NCI-H345 (cell line): ENCODE results near the gene RBM20.
"Not testable (repeated sequence)": the region's sequence is repeated elsewhere in the genome, so short reads cannot be mapped to it uniquely, and the experiment has no call there.

ENCODE experiments used
- DNase-seq: peaks from one replicate; lab custom pipeline; 2025; lab: John Stamatoyannopoulos, UW

The RBM20 gene

DNA sequence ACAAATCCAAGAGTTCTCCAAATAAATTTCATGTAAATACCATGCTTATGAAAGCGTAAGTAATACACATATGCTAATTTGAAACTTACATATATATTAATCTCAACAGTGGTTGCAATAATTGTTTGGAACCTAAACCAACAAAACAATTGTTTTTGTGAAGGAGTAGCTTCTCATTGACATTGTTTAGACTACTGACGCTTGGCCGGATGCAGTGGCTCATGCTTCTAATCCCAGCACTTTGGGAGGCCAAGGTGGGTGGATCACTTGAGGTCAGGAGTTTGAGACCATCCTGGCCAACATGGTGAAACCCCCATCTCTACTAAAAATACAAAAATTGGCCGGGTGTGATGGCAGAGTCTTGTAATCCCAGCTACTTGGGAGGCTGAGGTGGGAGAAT lies 61.5 kb downstream of the RBM20 start:
- not testable (repeated sequence) for DNase-seq

- no peak for DNase-seq
Observed at GRCh38 chr10:110706690-110707098, 62.6 kb downstream of the RBM20 start.

GRCh38 chr10:110708776-110709443 lies 64.8 kb downstream of the RBM20 start:
- DNase-seq = no peak

DNA sequence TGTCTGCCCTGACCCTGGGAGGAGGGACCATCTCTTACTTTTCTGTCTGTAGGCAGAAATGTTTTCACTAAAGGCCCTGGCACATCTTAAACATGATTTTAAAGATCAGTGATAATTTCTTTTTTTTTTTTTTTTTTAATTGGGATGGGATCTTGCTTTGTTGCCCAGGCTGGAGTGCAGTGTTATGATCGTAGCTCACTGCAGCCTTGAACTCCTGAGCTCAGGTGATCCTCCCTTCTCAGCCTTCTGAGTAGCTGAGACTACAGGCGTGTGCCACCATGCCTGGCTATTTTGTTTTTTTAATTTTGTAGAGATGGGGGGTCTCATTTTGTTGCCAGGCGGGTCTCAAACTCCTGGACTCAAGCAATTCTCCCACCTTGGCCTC lies 65.3 kb downstream of the RBM20 start:
- no peak for DNase-seq

DNA sequence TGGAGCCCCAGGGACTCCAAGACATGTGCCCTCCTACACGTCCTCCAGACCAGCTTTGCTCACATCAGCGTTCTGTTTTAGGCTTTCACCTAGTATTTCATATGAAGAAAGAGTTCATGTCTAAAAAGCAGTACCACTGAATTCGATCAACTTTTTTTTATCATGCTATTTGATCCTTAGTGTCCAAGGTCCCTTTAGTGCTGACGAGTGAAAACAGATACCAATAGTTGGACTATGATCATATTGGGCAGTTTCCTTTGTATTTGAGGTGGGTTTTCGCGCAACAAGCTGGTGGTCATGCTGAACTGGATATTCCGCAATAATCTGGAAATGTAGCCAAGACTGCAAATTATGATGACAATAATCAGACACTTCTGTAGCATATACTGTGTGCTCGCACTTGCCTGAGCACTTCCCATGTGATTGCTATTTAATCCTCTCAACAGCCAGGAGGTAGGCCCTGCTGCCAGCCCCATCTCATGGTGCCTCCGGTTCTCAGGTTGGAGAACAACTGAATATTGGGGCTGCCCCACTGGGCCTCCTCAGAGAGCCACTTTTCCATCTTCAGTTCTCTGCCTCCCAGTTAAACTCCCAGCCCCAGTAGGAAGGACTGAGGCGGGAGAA lies 65.9 kb downstream of the RBM20 start:
- no peak for DNase-seq

GRCh38 chr10:110710621-110711020 lies 66.5 kb downstream of the RBM20 start:
- DNase-seq = no peak

- no peak for DNase-seq
Observed at GRCh38 chr10:110711382-110711781, 67.2 kb downstream of the RBM20 start.

DNA sequence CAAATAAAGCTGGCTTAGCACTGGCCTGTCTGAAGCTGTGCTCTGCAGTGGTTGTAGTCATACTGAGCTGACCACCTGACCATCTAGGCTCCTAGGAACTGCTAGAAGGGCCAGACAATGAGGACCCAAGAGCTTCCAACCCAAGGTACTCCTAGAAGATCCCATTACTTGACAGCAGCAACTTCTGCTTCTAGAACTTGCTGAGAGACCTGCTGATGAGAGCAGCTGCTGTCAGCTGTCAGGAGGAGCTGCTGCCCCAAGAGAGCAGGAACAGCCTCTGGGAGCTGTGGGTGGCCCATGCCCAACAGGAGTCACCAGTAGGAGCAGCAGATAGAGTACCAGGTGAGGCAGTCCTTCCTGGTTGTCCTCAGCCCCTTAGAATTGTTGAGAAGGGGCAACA lies 70.2 kb downstream of the RBM20 start:
- no peak for DNase-seq

DNA sequence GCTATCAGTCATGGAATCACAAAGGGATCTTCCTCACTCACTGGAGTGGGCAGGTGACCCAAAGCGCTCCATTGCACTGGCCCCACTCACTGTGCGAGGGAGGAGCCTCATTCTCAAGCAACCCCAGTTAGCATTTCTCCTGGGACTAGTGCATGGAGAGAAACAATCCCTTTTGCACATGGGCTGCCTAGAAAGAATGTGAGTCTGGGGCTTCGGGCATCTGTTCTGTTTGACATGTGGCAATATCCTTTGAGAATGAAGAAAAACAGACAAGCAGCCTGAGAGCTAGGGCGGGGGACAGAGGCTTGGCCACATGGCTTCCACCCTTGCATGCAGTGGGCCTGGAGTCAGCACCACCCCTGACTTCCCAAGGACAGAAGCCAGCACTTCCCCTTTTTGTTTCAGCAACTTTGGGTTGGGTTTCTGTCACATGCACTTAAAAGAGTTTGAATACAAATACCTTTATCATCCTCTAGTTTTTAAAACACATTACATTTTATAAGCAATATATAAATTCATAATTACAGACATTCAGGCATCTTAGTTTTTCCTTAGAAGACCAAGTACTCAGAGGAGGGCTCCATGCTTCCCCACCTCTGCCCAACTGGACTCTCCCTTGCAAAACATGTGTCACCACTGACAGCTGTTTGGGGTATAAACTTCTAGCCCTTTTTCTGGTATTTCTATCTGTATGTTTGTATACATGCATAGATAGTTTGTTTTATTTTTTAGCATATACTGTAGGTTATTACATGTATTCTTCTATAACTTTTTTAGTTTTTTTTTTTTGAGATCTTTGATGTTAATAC lies 73.8 kb downstream of the RBM20 start:
- no peak for DNase-seq

DNA sequence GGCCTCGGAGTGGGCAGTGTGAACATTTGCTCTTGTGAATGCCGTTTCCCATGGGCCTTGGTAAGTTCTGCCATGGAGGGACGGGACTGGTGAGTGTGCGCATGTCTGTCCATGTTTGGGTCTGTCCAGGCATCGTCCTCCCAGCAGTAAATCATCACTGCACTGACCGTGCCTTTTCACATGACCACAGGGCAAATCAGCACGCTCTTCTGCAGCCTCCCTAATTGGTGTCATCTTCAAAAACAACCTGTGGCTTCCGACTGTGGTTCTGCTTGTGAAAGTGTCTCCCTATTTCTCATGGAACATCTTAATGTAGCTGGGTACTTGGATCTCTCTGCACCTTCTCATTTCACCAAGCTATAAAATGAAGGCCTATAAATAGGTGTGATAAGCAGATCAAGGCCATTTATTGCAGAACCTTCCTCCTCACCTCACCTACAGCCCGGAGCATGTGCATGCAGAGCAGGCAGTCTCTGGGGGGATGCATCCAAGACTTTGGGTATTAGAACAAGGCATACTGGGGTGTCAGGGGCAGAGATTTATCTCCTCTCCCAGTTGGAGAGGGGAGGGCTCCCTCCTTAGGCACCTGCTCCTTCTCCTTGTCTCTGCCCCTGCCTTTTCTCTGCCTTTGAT lies 77.4 kb downstream of the RBM20 start:
- DNase-seq = no peak

- no peak for DNase-seq
Observed at GRCh38 chr10:110723224-110723891, 79.2 kb downstream of the RBM20 start.

DNA sequence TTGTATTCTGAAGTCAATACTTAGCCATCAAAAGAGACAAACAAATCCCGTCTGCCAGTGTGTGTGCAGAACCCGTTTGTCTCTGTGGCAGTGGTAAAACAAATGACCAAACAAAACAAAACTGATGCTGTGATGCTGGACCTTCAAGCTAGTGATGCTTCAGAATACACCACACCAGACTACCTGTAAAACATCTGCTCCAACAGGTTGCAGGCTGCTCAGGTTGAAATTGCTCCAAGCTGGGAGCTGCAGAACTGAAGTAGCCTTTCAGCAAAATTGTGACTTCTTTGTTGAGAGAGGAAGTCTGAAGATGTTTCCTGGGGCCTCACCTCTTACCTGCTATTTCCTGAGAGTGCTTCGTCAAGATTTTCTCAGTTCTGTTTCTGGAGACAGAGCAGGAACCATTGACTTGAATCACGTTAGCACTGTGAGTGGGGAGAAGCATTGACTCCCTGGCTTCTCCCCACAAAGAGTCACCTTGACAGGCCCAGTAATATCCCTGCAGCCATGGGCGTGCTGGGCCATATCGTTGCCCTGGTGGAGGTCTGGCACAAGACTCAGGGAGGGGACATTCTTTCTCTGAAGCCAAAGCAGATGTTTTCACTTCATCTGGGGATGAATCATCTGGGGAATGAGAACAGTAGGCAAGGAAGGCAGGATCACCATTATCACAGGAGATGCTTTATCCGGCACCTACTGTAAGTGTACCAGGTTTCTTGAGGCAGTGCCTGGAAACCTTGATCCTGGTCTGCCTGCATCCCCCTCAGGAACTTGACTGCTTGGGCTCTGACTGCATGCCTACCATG lies 80.2 kb downstream of the RBM20 start:
- no peak for DNase-seq

- no peak for DNase-seq
Observed at GRCh38 chr10:110724937-110725336, 80.8 kb downstream of the RBM20 start.

DNA sequence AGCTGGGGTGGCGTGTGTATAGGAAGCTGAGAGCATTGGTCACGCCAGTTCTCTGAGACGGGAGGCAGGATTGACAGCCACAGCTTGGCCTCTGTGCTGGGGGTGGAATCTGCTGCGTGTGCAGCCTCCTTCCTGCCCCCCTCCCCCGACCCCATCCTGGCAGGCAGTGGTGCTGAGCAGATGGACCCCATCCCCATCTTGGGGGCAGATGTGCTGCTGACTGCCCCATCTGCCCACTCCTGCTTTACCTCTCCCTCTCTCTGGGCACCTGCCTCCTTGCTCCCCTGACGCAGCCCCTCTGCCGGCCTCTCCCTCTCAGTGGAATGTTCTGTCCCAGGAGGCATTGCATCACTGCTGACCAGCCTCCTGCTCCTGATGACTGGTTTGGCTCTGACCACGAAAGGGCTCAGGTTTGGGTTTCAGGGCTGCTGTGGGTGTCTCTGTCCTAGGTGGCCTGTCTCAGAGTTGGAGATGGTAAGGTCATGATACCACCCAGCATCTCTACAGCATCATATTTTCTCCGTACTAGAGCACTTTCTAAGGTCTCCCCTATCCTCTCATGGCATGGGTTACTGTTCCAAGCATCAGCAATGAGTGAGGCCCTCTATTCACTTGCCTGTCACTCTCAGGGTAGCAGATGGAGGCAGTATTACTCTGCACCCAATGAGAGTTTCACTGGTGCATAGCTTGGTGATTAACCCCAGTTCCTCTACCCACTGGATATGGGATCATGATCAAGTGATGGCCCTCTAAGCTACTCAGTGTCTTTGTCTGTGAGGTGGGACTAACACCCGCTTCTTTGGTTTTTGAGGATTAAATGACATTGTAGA lies 81.9 kb downstream of the RBM20 start:
- DNase-seq = no peak

- DNase-seq = not testable (repeated sequence)
Observed at GRCh38 chr10:110727785-110728184, 83.6 kb downstream of the RBM20 start.

DNA sequence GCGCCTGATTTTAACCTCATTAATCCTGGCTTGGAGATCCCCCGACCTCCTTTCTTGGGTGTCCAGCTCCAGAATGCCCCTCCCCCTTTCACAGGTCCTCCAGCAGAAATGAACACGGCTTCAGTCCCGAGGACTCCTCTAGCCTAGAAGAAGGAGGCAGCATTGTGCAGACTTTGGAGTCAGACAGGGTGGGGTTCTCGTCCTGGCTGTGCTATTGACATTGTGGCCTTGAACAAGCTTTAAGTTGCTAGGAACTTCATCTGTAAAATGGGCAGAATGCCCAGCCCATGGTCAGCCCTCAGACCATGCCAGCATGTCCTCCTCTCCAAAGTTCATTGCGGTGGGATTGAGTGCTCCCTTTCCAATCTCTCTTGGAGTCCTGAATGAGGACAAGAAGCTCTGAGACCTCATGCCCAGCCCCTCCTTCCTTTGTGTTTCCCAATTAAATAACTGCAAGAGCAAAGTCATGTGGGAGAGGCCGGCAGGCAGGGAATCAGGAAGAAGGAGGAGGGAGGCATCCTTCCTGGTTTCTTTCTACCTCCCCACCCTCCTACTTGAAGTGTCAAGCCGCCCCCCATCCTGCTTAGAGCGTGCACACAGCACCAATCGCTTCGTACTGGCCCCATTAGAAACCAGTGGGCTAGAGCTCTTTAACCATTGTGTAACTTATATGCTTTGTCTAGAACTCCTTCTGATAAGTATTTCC lies 86.4 kb downstream of the RBM20 start:
- DNase-seq = no peak

DNA sequence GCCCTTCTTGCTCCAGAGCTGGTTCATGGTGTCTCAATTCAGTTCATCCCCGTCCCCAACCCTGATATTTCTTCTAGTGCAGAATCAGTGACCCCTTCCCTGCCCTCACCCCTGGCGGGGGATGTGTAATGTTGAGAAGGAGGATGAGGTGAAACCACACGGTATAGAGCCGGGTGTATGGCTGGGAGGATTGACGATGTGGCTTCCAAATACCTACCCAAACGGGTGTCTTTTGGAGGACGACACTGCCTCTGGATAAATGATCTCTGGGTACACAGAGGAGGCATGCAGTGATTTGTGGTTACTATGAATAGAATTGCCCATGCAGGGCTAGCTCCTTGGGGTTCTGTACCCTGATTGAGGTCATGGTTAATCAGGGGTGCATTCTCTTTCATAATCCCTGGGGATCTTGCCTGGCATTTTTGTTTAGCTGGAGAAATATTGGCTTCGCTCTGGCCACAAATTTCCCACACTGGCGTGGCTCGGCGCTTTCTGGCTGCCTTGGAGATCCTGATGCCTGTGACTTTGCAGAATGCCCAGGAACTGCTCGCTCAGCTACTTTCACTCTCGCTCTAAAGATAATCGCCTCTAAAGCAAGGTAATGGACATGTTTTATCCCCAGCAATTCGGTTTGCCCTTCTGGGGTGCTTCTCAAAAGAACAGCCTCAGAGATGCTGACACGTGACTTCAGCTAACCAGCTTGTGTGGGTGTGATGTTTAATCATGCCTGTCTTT lies 89.2 kb downstream of the RBM20 start:
- DNase-seq = no peak

- no peak for DNase-seq
Observed at GRCh38 chr10:110735620-110736027, 91.5 kb downstream of the RBM20 start.
